Epithelial cell of esophagus (primary cell): ENCODE measurements around the gene LRMDA.
A peak's percentile ranks its signal among the peaks of the same experiment; 100 is the strongest.

Experiments used
- DNase-seq: peaks from one replicate; pipeline ENCODE4 v3.0.0; 2010; ENCODE audit warnings: low read depth
- H3K4me3 ChIP-seq: 2 replicates; pipeline ENCODE4 v1.5.1; 2011; ENCODE audit warnings: mild to moderate bottlenecking, low read length, control low read depth
- TF ChIP-seq, protein P1 (sequence below): IDR thresholded peaks from 2 replicates; pipeline ENCODE4 v1.5.1; 2011; ENCODE audit warnings: low read depth, mild to moderate bottlenecking, low read length, control low read depth, inconsistent platforms; ENCODE audit not compliant: insufficient read depth; ENCODE audit errors: missing control alignments

LRMDA gene

DNA sequence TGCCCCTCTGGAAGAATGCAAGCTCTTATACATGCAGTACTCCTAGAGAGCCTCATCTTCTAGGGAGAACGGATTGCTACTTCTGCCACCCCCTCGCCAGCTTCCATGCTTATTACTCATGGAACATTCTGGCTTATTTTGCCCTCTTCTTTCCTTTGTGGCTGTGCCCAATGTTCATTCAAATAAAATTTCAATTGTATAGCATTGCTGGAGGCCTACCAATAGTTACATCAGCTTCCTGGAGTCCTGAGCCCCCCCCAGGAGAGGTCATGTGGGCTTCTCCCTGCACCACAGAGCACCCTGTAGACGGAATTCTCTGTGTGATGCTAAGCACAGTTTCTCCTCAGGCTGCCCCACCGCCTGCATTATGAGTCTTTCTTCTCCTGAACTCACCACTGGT, 1112.2 kb downstream of the LRMDA start:
- H3K4me3 ChIP-seq: no peak overlapping the region
- TF ChIP-seq, protein P1, sequence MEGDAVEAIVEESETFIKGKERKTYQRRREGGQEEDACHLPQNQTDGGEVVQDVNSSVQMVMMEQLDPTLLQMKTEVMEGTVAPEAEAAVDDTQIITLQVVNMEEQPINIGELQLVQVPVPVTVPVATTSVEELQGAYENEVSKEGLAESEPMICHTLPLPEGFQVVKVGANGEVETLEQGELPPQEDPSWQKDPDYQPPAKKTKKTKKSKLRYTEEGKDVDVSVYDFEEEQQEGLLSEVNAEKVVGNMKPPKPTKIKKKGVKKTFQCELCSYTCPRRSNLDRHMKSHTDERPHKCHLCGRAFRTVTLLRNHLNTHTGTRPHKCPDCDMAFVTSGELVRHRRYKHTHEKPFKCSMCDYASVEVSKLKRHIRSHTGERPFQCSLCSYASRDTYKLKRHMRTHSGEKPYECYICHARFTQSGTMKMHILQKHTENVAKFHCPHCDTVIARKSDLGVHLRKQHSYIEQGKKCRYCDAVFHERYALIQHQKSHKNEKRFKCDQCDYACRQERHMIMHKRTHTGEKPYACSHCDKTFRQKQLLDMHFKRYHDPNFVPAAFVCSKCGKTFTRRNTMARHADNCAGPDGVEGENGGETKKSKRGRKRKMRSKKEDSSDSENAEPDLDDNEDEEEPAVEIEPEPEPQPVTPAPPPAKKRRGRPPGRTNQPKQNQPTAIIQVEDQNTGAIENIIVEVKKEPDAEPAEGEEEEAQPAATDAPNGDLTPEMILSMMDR: no peak
- no peak for DNase-seq

DNA sequence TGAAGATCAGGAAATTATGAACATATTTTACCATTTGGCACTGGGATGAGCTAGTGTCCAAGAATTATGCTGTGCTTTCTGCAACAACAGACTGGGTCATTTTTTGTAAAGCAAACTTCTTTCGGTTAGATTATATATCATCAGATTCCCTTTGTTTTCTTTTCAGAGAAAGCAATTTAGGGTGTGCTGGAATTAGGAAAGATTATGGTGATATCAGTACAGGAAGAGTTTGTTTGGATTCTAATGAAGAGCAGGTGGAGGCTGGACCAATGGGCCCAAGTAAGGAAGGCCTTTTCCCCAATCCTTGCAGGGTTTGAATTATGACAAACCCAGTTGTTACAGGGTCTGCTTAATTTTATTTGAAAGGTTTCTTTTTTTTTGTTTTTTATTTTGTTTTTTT, 1113.4 kb downstream of the LRMDA start:
- DNase-seq: no peak
- TF ChIP-seq, protein P1: no peak
- no peak overlapping the region for H3K4me3 ChIP-seq

- TF ChIP-seq, protein P1: no peak
- DNase-seq: no peak
- H3K4me3 ChIP-seq: no peak overlapping the region
Measured at GRCh38 chr10:76546411-76546810, 1115.0 kb downstream of the LRMDA start.

DNA sequence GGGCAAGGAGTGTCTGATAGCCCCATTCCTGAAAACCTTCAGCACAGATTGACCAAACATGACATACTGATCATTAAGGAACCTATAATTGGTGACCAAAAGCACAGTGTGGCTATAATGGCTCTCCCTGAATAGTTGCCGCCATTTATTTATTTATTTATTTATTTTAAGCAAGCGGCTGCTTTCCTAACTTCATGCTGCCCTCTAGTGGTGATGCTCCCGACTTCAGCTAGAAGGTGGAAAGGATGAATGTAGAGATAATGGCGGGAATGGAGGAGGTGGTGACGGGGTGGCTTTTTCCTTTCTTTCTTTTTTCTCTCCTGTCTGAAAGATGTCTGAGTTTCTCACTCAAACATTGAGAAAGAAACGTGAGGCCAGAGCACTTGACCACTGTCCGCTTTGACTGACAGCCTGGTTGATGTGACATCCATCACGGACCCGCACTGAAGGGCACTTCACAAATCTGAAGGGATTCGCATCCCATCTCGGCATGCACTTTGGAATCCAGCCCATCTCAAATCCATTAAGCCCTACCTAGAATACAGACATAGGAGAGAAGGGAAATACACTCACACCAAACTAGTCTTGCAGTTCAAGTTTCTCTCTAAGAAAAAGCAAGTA, 1116.0 kb downstream of the LRMDA start:
- peak; percentile 82 for DNase-seq

GRCh38 chr10:76548716-76549115, 1117.3 kb downstream of the LRMDA start:
- no peak for DNase-seq
- TF ChIP-seq, protein P1: no peak
- H3K4me3 ChIP-seq: no peak overlapping the region

More for the DNA sequence above, 1116.0 kb downstream of the LRMDA start:
- TF ChIP-seq, protein P1: peak; percentile 81
- no peak overlapping the region for H3K4me3 ChIP-seq

DNA sequence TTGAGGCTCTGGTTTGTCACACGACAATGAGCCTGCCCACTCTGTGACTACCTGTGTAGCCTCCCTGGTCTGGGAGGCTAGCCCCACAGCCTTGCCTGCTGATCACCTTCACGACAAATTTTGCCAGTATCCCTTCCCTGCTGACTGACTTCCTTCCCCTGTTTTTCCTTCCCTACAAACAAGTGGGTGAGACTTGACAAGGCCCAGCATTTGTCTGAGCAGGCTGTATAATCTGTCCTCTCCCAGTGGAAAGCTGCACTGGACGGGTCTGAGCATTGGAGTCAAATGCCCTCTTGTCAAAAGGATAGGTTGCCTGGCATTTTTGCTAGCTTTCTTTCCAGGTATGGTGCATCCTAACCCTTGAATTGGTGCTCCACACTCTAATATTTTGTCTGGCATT, 1117.7 kb downstream of the LRMDA start:
- no peak for DNase-seq
- no peak overlapping the region for H3K4me3 ChIP-seq
- TF ChIP-seq, protein P1: no peak

GRCh38 chr10:76550806-76551205, 1119.4 kb downstream of the LRMDA start:
- TF ChIP-seq, protein P1: no peak
- no peak overlapping the region for H3K4me3 ChIP-seq
- no peak for DNase-seq
